ENCODE measurements around the gene ARIH2. TPM values are rescaled to one million over a fixed set of nuclear protein-coding genes. Genes with fewer than 3 reads are reported as not detected.

The ARIH2 gene
- total and polyA plus RNA-seq, 2 donors (not counting 3 experiments of a cell fraction or from before 2014, with no cell fraction given), result 59.7 to 85.5 TPM

DNA sequence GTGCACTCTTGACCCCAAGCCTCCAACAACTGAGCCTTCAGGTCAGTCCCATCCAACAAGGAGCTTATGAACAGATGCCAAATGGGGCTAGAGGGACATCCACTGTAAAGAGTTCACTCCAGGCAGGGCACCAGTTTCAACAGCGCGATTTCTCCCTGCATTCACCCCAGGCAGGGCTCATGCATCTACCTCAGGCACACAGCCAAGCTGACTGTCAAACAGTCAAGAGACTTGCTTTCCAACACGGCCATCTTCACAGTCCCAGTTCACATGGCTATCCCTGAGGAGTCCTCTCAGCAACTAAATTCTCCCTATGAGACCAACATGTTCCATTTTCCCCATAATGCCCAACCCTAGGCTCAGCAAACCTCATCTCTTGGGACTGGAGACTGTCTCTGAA lies 37.6 kb upstream of the ARIH2 start:
- Histone ChIP-seq H3K4me2 (ENCODE audit: insufficient read depth, low read length) (no peak overlapping the region), H3K9ac (replicated peaks; ENCODE audit: extremely low read depth, insufficient read depth, low read length) (no peak overlapping the region), H3K4me3 (replicated peaks in 1 of 3; ENCODE audit: insufficient read depth in 1 of 3, low read depth in 1 of 3, low read length in 3 of 3) (no peak overlapping the region), H2AFZ (ENCODE audit: low read depth, low read length) (no peak overlapping the region), H3K4me1 (ENCODE audit: control insufficient read depth, extremely low read depth, insufficient read depth, low read length) (no peaks in the 10 kb centered on the region), H3K9me1 (replicated peaks; ENCODE audit: control insufficient read depth, extremely low read depth, insufficient read depth, low read length) (no peaks in the 10 kb centered on the region), H3K9me3 (replicated peaks; ENCODE audit: control insufficient read depth, insufficient read depth, low read length) (no peaks in the 10 kb centered on the region), H3K27me3 (ENCODE audit: control insufficient read depth in 2 of 2, insufficient read depth in 2 of 2, low read length in 2 of 2) (no peaks in the 10 kb centered on the region), H3K36me3 (ENCODE audit: control insufficient read depth in 2 of 2, extremely low read depth in 1 of 2, insufficient read depth in 2 of 2, low read length in 2 of 2) (no peaks in the 10 kb centered on the region), H3K79me2 (ENCODE audit: control insufficient read depth, insufficient read depth, low read length) (no peaks in the 10 kb centered on the region), H3K27ac (ENCODE audit: insufficient read depth, low read depth, low read length) (no peak overlapping the region), H4K20me1 (replicated peaks; ENCODE audit: control insufficient read depth, extremely low read depth, insufficient read depth, low read length) (no peaks in the 10 kb centered on the region)
- POLR2A ChIA-PET, result no interaction called here
- CTCF ChIA-PET, result interaction anchor here (0.9 kb wide), 1 partner anchor 17 kb away, joined by 3 read pairs; the partner anchor contains the start of gene SLC25A20
- intact Hi-C loops (cut with micrococcal nuclease) (no loop called here), dilution Hi-C loops (cut with MboI; ENCODE audit: extremely low pct_ligation_motif_present, low sequenced_read_pairs) (no loop called here)
- no peak for FAIRE-seq
- TF ChIP-seq, protein P1, sequence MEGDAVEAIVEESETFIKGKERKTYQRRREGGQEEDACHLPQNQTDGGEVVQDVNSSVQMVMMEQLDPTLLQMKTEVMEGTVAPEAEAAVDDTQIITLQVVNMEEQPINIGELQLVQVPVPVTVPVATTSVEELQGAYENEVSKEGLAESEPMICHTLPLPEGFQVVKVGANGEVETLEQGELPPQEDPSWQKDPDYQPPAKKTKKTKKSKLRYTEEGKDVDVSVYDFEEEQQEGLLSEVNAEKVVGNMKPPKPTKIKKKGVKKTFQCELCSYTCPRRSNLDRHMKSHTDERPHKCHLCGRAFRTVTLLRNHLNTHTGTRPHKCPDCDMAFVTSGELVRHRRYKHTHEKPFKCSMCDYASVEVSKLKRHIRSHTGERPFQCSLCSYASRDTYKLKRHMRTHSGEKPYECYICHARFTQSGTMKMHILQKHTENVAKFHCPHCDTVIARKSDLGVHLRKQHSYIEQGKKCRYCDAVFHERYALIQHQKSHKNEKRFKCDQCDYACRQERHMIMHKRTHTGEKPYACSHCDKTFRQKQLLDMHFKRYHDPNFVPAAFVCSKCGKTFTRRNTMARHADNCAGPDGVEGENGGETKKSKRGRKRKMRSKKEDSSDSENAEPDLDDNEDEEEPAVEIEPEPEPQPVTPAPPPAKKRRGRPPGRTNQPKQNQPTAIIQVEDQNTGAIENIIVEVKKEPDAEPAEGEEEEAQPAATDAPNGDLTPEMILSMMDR (IDR thresholded peaks at IDR 0.05; ENCODE audit: extremely low read depth in 1 of 2, insufficient read depth in 1 of 2, low read depth in 1 of 2, low read length in 2 of 2), result no peak
- TF ChIP-seq POLR2AphosphoS5 (IDR thresholded peaks at IDR 0.05; ENCODE audit: insufficient read depth, low read depth, low read length) (no peak), MYC (IDR thresholded peaks at IDR 0.05; ENCODE audit: low read depth, low read length) (no peak), POLR2A (IDR thresholded peaks at IDR 0.05; ENCODE audit: low read depth, low read length) (no peak), FOS (IDR thresholded peaks at IDR 0.05; ENCODE audit: borderline replicate concordance, insufficient read depth, low read length) (no peak), GATA2 (IDR thresholded peaks at IDR 0.05; ENCODE audit: insufficient read depth, insufficient read length, low read depth, low read length) (no peak), EZH2 (IDR thresholded peaks at IDR 0.05; ENCODE audit: borderline replicate concordance, low read depth, low read length, severe bottlenecking) (no peak), JUN (IDR thresholded peaks at IDR 0.05; ENCODE audit: borderline replicate concordance, insufficient read depth, insufficient read length, low read depth) (no peak)
- TF ChIP-seq, protein P2, sequence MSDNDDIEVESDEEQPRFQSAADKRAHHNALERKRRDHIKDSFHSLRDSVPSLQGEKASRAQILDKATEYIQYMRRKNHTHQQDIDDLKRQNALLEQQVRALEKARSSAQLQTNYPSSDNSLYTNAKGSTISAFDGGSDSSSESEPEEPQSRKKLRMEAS (IDR thresholded peaks at IDR 0.05; ENCODE audit: insufficient read depth, insufficient read length), result no peak
- BruUV-seq (replicated peaks), result no TSS peak
- no peak for DNase-seq (ENCODE audit: low read depth, low spot score)

Measured in endothelial cell of umbilical vein (primary cell).